Bronchial epithelial cell (primary cell): ENCODE data around the gene ARL6. TPM values are rescaled to one million over a fixed set of nuclear protein-coding genes. Genes with fewer than 3 reads are reported as not detected.

Source experiments
- DNase-seq: peaks from one replicate; pipeline ENCODE4 v3.0.0-alpha.2; 2010; ENCODE audit warnings: low read depth
- FAIRE-seq: peaks from 2 replicates; lab custom pipeline; 2011; peaks lifted over from hg19 to GRCh38; lab: Jason Lieb, UNC
- H3K27me3 ChIP-seq: 2 replicates; pipeline ENCODE4 v1.5.1; 2011; ENCODE audit warnings: low read length; ENCODE audit not compliant: control insufficient read depth, insufficient read depth
- H3K36me3 ChIP-seq: 2 replicates; pipeline ENCODE4 v1.5.1; 2011; ENCODE audit warnings: low read length; ENCODE audit not compliant: control insufficient read depth, insufficient read depth
- H3K4me3 ChIP-seq: 2 replicates; pipeline ENCODE4 v1.5.1; 2011; ENCODE audit warnings: mild to moderate bottlenecking, low read depth, low read length, control low read depth
- total RNA-seq: library from RNA; depleted of rRNA; stranded (reverse); fragments of >200 nt; gene quantifications from 2 replicates; pipeline ENCODE4 v1.2.1, GENCODE V29; 2014
- TF ChIP-seq, protein P1 (sequence below): IDR thresholded peaks from 2 replicates; pipeline ENCODE4 v1.5.1; 2011; ENCODE audit warnings: mild to moderate bottlenecking, moderate library complexity, low read length, control low read depth, inconsistent platforms; ENCODE audit not compliant: insufficient read depth, severe bottlenecking

ARL6 gene
- total RNA-seq, 1 donor from 2014 or later = 2.6 TPM

DNA sequence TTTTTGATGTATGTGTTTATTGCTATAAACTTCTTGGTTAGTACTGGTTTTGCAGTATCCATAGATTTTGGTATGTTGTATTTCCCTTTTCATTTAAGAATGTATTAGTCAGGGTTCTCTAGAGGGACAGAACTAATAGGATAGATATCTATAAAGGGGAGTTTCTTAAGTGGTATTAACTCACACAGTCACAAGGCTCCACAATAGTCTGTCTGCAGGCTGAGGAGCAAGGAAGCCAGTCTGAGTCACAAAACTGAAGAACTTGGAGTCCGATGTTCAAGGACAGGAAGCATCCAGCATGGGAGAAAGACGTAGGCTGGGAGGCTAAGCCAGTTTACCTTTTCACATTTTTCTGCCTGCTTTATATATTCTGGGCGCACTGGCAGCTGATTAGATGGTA lies 8.4 kb downstream of the ARL6 start:
- DNase-seq = no peak
- Histone ChIP-seq H3K4me3 (no peak overlapping the region), H3K27me3 (no peaks in the 10 kb centered on the region), H3K36me3 (no peaks in the 10 kb centered on the region)
- TF ChIP-seq, protein P1, sequence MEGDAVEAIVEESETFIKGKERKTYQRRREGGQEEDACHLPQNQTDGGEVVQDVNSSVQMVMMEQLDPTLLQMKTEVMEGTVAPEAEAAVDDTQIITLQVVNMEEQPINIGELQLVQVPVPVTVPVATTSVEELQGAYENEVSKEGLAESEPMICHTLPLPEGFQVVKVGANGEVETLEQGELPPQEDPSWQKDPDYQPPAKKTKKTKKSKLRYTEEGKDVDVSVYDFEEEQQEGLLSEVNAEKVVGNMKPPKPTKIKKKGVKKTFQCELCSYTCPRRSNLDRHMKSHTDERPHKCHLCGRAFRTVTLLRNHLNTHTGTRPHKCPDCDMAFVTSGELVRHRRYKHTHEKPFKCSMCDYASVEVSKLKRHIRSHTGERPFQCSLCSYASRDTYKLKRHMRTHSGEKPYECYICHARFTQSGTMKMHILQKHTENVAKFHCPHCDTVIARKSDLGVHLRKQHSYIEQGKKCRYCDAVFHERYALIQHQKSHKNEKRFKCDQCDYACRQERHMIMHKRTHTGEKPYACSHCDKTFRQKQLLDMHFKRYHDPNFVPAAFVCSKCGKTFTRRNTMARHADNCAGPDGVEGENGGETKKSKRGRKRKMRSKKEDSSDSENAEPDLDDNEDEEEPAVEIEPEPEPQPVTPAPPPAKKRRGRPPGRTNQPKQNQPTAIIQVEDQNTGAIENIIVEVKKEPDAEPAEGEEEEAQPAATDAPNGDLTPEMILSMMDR = no peak
- FAIRE-seq = no peak

DNA sequence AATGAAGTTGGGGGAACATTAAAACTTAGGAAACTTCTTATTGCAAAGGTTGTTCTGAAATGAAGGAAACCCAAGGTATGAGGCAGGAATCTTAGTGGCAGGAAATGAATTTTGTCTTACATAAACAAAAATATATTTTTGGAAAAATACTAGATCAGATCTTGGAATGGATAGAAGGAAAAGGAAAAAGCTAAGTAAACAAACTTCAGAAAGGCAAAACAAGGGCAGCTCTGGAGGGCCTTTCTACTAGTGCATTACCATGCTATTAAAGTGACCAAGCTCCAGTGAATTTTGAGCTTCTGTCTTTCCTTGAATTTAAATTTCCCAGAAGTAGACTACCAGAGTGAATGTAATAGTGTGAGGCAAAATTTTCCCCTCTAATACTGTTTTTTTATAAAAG lies 13.6 kb downstream of the ARL6 start:
- DNase-seq (no peak), FAIRE-seq (no peak)
- Histone ChIP-seq H3K4me3 (no peak overlapping the region), H3K36me3 (no peaks in the 10 kb centered on the region), H3K27me3 (no peaks in the 10 kb centered on the region)
- TF ChIP-seq, protein P1 = no peak

DNA sequence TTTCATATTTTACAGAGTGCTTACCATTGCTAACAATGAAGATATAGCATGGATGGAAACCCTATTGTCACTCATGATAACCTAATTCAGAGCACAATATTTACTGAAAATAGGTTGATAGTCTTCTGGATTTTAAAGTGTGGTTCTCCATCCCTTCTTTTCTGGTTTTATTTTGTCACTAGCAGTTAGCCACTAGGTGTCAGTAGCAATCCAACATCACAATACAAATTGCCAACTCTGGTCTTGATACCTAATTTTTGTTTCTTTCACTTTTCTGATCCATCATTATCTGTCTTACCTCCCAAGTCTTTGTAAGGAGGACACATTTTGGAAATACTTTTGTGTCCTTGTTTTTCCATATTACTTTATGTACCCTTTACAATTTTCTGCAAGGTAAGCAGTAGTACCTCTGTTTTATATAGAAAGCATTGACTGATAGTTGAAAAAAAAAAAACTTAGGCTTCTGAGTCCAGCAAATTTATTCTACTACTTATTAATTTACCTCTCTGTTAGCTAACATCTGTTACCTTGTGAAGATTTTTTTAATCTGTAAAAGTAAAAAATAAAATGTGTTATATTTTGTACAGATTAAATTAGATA lies 29.0 kb downstream of the ARL6 start:
- H3K36me3 ChIP-seq = no peaks in the 10 kb centered on the region
- TF ChIP-seq, protein P1 = peak; percentile 64
- FAIRE-seq (no peak), DNase-seq (peak; percentile 63)
- no peak overlapping the region for H3K4me3 ChIP-seq
- H3K27me3 ChIP-seq = no peaks in the 10 kb centered on the region

DNA sequence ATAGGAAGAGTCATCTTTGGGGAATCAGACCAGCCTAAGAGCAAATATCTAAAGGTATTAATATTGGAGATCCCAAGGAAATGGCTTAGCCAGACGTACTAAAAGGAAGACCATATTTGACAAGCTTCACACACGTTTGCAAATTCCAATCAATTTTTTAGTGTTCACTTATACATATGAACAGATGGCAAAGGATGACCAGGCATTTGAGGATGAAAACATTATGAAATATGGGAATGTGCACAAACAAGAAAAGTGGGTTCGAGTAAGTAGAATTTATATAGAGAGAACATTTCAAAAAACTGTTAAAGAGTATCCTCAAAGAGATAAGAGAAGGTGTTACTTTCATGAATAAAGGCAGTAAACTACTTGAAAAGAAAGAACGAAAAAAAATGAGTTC lies 31.4 kb downstream of the ARL6 start:
- Histone ChIP-seq H3K4me3 (no peak overlapping the region), H3K27me3 (no peaks in the 10 kb centered on the region), H3K36me3 (no peaks in the 10 kb centered on the region)
- DNase-seq = no peak
- FAIRE-seq = no peak
- TF ChIP-seq, protein P1 = no peak

DNA sequence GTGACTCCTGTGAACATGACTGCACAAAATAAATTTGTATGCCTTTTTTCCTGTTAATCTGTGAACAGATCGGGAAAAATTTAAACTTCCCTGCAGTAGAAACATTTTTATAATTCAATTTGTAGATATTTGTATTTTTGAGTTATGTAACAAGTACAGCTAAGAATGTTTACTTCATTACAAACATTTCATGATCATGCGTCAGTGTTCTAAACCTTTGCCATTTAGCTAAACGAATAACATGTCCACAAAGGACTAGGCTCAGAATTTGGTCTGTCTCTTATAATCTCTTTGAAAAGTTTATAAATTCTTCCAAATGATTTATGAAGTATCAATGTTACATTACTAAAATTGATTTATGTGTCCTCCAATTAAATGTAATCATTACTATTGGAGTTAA lies 39.9 kb downstream of the ARL6 start:
- FAIRE-seq = no peak
- Histone ChIP-seq H3K4me3 (no peak overlapping the region), H3K27me3 (no peaks in the 10 kb centered on the region), H3K36me3 (no peaks in the 10 kb centered on the region)
- TF ChIP-seq, protein P1 = no peak
- DNase-seq = no peak
